ENCODE data around the gene HIVEP3. TPM values are rescaled to one million over a fixed set of nuclear protein-coding genes. Genes with fewer than 3 reads are reported as not detected.

Gene HIVEP3
- total and polyA plus RNA-seq, 7 donors, result 0.70 to 3.4 (median 2.1) TPM

GRCh38 chr1:41573194-41573593 lies 345.5 kb downstream of the HIVEP3 start:
- Histone ChIP-seq H3K27me3 (ENCODE audit: insufficient read depth in 3 of 3, low read length in 2 of 3) (no peaks in the 10 kb centered on the region), H3K4me1 (no peaks in the 10 kb centered on the region), H3K9me3 (no peaks in the 10 kb centered on the region), H3K27ac (no peak overlapping the region), H3K4me3 (no peak overlapping the region), H3K36me3 (ENCODE audit: insufficient read depth in 1 of 2, low read depth in 1 of 2) (no peaks in the 10 kb centered on the region)
- DNase-seq, result no peak
- intact Hi-C loops (cut with DNase I), result loop anchor here (5.0 kb wide), 2 partner anchors 464 to 599 kb away; no protein-coding TSS in a partner anchor
- ATAC-seq, result no peak
- no peak for TF ChIP-seq CTCF (IDR thresholded peaks at IDR 0.05)
- 79 to 90% (median 84%) methylated on average over 3 of the region's 3 CpGs for WGBS, 3 donors

- Histone ChIP-seq H3K9me3 (no peaks in the 10 kb centered on the region), H3K36me3 (ENCODE audit: insufficient read depth in 1 of 2, low read depth in 1 of 2) (no peaks in the 10 kb centered on the region), H3K4me1 (no peaks in the 10 kb centered on the region), H3K4me3 (no peak overlapping the region), H3K27ac (no peak overlapping the region), H3K27me3 (ENCODE audit: insufficient read depth in 3 of 3, low read length in 2 of 3) (no peaks in the 10 kb centered on the region)
- intact Hi-C loops (cut with DNase I), result loop anchor here (5.0 kb wide), 2 partner anchors 465 to 600 kb away; no protein-coding TSS in a partner anchor
- no peak for TF ChIP-seq CTCF (IDR thresholded peaks at IDR 0.05)
- ATAC-seq, result no peak
- 76 to 93% (median 86%) methylated on average over 5 of the region's 5 CpGs for whole genome bisulfite sequencing, 3 donors
- DNase-seq, result no peak
These were observed 346.5 kb downstream of the HIVEP3 start for GRCh38 chr1:41572224-41572623.

- TF ChIP-seq CTCF (IDR thresholded peaks at IDR 0.05), result no peak
- no peak for ATAC-seq
- H3K4me3 ChIP-seq, result no peak overlapping the region
- H3K27me3 ChIP-seq (ENCODE audit: insufficient read depth in 3 of 3, low read length in 2 of 3), result no peaks in the 10 kb centered on the region
- H3K9me3 ChIP-seq, result no peaks in the 10 kb centered on the region
- 63 to 65% (median 63%) methylated on average over 3 of the region's 3 CpGs for WGBS, 3 donors
- H3K27ac ChIP-seq, result no peak overlapping the region
- no peak for DNase-seq
- no peaks in the 10 kb centered on the region for H3K4me1 ChIP-seq
- intact Hi-C loops (cut with DNase I), result loop anchor here (5.0 kb wide), 2 partner anchors 466 to 601 kb away; no protein-coding TSS in a partner anchor
- H3K36me3 ChIP-seq (ENCODE audit: insufficient read depth in 1 of 2, low read depth in 1 of 2), result no peaks in the 10 kb centered on the region
These were observed 347.7 kb downstream of the HIVEP3 start for GRCh38 chr1:41571041-41571440.

- no peak for TF ChIP-seq CTCF (IDR thresholded peaks at IDR 0.05)
- no peaks in the 10 kb centered on the region for H3K9me3 ChIP-seq
- no peaks in the 10 kb centered on the region for H3K36me3 ChIP-seq (ENCODE audit: insufficient read depth in 1 of 2, low read depth in 1 of 2)
- intact Hi-C loops (cut with DNase I), result loop anchor here in 1 of 2 donors (10.0 kb wide), 1 partner anchor 807 kb away; no protein-coding TSS in a partner anchor
- ATAC-seq (no peak), DNase-seq (no peak)
- no peaks in the 10 kb centered on the region for H3K27me3 ChIP-seq (ENCODE audit: insufficient read depth in 3 of 3, low read length in 2 of 3)
- WGBS, 3 donors, result 97 to 98% (median 98%) methylated on average over 9 of the region's 9 CpGs
- H3K27ac ChIP-seq, result no peak overlapping the region
- no peaks in the 10 kb centered on the region for H3K4me1 ChIP-seq
- H3K4me3 ChIP-seq, result no peak overlapping the region
These were observed 350.5 kb downstream of the HIVEP3 start for GRCh38 chr1:41568204-41568603.

GRCh38 chr1:41566969-41567368 lies 351.8 kb downstream of the HIVEP3 start:
- DNase-seq (no peak), ATAC-seq (no peak)
- H3K4me1 ChIP-seq, result no peaks in the 10 kb centered on the region
- H3K4me3 ChIP-seq, result no peak overlapping the region
- no peak overlapping the region for H3K27ac ChIP-seq
- intact Hi-C loops (cut with DNase I), result loop anchor here in 1 of 2 donors (10.0 kb wide), 1 partner anchor 808 kb away; no protein-coding TSS in a partner anchor
- WGBS, 3 donors, result 91 to 99% (median 94%) methylated on average over 2 of the region's 2 CpGs
- no peak for TF ChIP-seq CTCF (IDR thresholded peaks at IDR 0.05)
- H3K27me3 ChIP-seq (ENCODE audit: insufficient read depth in 3 of 3, low read length in 2 of 3), result no peaks in the 10 kb centered on the region
- H3K9me3 ChIP-seq, result no peaks in the 10 kb centered on the region
- no peaks in the 10 kb centered on the region for H3K36me3 ChIP-seq (ENCODE audit: insufficient read depth in 1 of 2, low read depth in 1 of 2)
